SK-N-SH treated with all-trans-retinoic acid at 6 μM for 48 hours (cell line): Measurements from ENCODE around the gene INHBB.

Source experiments
- ATAC-seq: fragments of 200-7000 bp; cut with Tn5 transposase; 3 replicates; pipeline ENCODE4 v1.9.1; 2020; ENCODE audit warnings: mild to moderate bottlenecking, moderate library complexity
- ARNTL ChIP-seq: fragments of 450-650 bp; formaldehyde crosslinking; IDR thresholded peaks from 2 replicates; pipeline ENCODE4 v1.5.0; 2020; ENCODE audit warnings: low read depth, mild to moderate bottlenecking, moderate library complexity, borderline replicate concordance
- BACH2 ChIP-seq: fragments of 250-450 bp; sonication (Bioruptor Pico); IDR thresholded peaks from 2 replicates; pipeline ENCODE4 v1.9.0; 2021; ENCODE audit warnings: mild to moderate bottlenecking, borderline replicate concordance
- CREB5 ChIP-seq: fragments of 250-450 bp; sonication (Bioruptor Pico); IDR thresholded peaks from 2 replicates; pipeline ENCODE4 v1.5.1; 2020; ENCODE audit warnings: low read depth, mild to moderate bottlenecking, moderate library complexity
- CSDC2 ChIP-seq: fragments of 250-450 bp; sonication (Bioruptor Pico); IDR thresholded peaks from 2 replicates; pipeline ENCODE4 v1.5.0; 2020; ENCODE audit warnings: mild to moderate bottlenecking, moderate library complexity
- ESRRG ChIP-seq: fragments of 250-450 bp; sonication (Bioruptor Pico); IDR thresholded peaks from 2 replicates; pipeline ENCODE4 v1.6.1; 2021; ENCODE audit warnings: mild to moderate bottlenecking
- GLIS3 ChIP-seq: fragments of 250-450 bp; sonication (Bioruptor Pico); IDR thresholded peaks from 2 replicates; pipeline ENCODE4 v1.5.0; 2020; ENCODE audit warnings: mild to moderate bottlenecking, moderate library complexity
- ISL1 ChIP-seq: fragments of 250-450 bp; sonication (Bioruptor Pico); IDR thresholded peaks from 2 replicates; pipeline ENCODE4 v2.1.2; 2022; ENCODE audit warnings: mild to moderate bottlenecking, moderate library complexity
- OSR1 ChIP-seq: fragments of 250-450 bp; sonication (Bioruptor Pico); IDR thresholded peaks from 2 replicates; pipeline ENCODE4 v1.8.0; 2022; ENCODE audit warnings: moderate library complexity, mild to moderate bottlenecking, inconsistent platforms
- PPARA ChIP-seq: fragments of 250-450 bp; sonication (Bioruptor Pico); IDR thresholded peaks from 2 replicates; pipeline ENCODE4 v1.5.0; 2020; ENCODE audit warnings: mild to moderate bottlenecking, borderline replicate concordance
- RARB ChIP-seq: fragments of 250-450 bp; sonication (Bioruptor Pico); IDR thresholded peaks from 2 replicates; pipeline ENCODE4 v1.8.0; 2021; ENCODE audit warnings: mild to moderate bottlenecking, moderate library complexity
- SNAI2 ChIP-seq: fragments of 250-450 bp; sonication (Bioruptor Pico); IDR thresholded peaks from 2 replicates; pipeline ENCODE4 v1.5.0; 2020; ENCODE audit warnings: mild to moderate bottlenecking, moderate library complexity
- TCF4 ChIP-seq: fragments of 250-450 bp; sonication (Bioruptor Pico); IDR thresholded peaks from 2 replicates; pipeline ENCODE4 v1.8.0; 2021; ENCODE audit warnings: mild to moderate bottlenecking, moderate library complexity, borderline replicate concordance
- TOX ChIP-seq: fragments of 250-450 bp; sonication (Bioruptor Pico); IDR thresholded peaks from 2 replicates; pipeline ENCODE4 v1.8.0; 2021; ENCODE audit warnings: mild to moderate bottlenecking, moderate library complexity, borderline replicate concordance
- ZC3H10 ChIP-seq: fragments of 250-450 bp; sonication (Bioruptor Pico); IDR thresholded peaks from 2 replicates; pipeline ENCODE4 v1.5.1; 2021; ENCODE audit warnings: mild to moderate bottlenecking, moderate library complexity
- ZFP3 ChIP-seq: fragments of 250-450 bp; sonication (Bioruptor Pico); IDR thresholded peaks from 2 replicates; pipeline ENCODE4 v1.5.0; 2020; ENCODE audit warnings: mild to moderate bottlenecking, moderate library complexity
- ZFP30 ChIP-seq: fragments of 450-650 bp; formaldehyde crosslinking; IDR thresholded peaks from 2 replicates; pipeline ENCODE4 v1.5.0; 2022; ENCODE audit warnings: mild to moderate bottlenecking, moderate library complexity
- ZNF565 ChIP-seq: fragments of 450-650 bp; formaldehyde crosslinking; conservative IDR thresholded peaks from 2 replicates; pipeline ENCODE4 v1.5.0; 2020; ENCODE audit warnings: low read depth, mild to moderate bottlenecking, moderate library complexity
- ZNF70 ChIP-seq: fragments of 450-650 bp; formaldehyde crosslinking; IDR thresholded peaks from 2 replicates; pipeline ENCODE4 v1.5.0; 2020; ENCODE audit warnings: mild to moderate bottlenecking, moderate library complexity
- ZNF8 ChIP-seq: fragments of 450-650 bp; formaldehyde crosslinking; IDR thresholded peaks from 2 replicates; pipeline ENCODE4 v1.5.0; 2020; ENCODE audit warnings: mild to moderate bottlenecking, moderate library complexity
- TF ChIP-seq, protein P1 (sequence below): fragments of 250-450 bp; sonication (Bioruptor Pico); IDR thresholded peaks from 2 replicates; pipeline ENCODE4 v1.8.0; 2021; ENCODE audit warnings: low read depth, mild to moderate bottlenecking, moderate library complexity, borderline replicate concordance
- TF ChIP-seq, protein P2 (sequence below): fragments of 250-450 bp; sonication (Bioruptor Pico); IDR thresholded peaks from 2 replicates; pipeline ENCODE4 v1.8.0; 2020; ENCODE audit warnings: mild to moderate bottlenecking, moderate library complexity, borderline replicate concordance
- TF ChIP-seq, protein P3 (sequence below): fragments of 250-450 bp; sonication (Bioruptor Pico); IDR thresholded peaks from 2 replicates; pipeline ENCODE4 v1.5.1; 2021; ENCODE audit warnings: mild to moderate bottlenecking, moderate library complexity

The INHBB gene

DNA sequence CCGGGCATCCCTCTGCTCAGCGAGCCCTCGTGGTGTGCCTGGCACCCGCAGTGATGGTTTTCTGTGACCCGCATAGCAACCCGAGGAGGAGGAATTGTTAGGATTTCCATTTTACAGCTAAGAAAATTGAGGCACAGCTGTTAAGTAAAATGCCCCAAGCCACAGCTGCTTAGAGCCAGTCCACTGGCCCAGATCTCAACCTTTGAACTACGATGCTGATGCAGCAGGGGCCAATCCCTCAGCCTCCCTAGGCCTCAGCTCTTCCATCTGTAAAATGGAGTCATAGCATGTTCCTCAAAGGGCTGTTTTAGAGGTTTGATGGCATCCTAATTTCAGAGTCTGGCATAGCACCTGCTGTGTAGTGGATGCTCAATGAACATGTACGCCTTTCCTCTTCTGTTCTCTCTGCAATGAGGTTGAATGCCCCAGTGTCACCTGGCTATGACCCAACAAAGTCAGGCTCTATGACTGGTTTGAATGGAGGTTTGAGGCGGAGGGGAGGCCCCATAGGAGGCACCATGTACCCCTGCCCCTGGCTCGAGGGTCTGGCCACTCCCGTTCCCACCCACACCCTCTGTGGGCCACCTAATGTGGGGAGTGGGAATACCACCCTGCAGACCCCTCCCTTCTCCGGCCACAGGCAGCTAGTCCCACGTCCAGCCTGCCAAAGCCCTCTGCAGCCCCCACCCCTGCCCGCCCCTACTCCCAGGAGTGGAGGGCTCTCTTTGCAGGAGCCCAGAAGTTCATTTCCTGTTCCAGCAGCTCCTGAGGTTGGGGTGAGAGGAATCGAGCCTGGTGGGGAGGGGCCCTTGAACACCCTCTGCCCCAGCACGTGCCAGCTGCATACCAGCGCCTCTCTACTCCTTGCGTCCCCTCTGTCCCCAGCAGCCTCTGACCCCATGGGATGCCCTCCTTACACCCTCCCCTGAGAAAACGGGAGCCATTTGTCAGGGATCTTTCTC lies 31.0 kb downstream of the INHBB start:
- TF ChIP-seq OSR1 (CRISPR knock-in tag), result no peak
- no peak for TF ChIP-seq BACH2 (CRISPR knock-in tag)
- no peak for TF ChIP-seq TOX (CRISPR knock-in tag)
- no peak for TF ChIP-seq GLIS3 (CRISPR knock-in tag)
- TF ChIP-seq, protein P1, sequence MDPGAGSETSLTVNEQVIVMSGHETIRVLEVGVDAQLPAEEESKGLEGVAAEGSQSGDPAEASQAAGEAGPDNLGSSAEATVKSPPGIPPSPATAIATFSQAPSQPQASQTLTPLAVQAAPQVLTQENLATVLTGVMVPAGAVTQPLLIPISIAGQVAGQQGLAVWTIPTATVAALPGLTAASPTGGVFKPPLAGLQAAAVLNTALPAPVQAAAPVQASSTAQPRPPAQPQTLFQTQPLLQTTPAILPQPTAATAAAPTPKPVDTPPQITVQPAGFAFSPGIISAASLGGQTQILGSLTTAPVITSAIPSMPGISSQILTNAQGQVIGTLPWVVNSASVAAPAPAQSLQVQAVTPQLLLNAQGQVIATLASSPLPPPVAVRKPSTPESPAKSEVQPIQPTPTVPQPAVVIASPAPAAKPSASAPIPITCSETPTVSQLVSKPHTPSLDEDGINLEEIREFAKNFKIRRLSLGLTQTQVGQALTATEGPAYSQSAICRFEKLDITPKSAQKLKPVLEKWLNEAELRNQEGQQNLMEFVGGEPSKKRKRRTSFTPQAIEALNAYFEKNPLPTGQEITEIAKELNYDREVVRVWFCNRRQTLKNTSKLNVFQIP (CRISPR knock-in tag), result no peak
- no peak for TF ChIP-seq TCF4
- no peak for TF ChIP-seq ZNF565 (CRISPR knock-in tag)
- no peak for TF ChIP-seq PPARA
- no peak for TF ChIP-seq ARNTL (CRISPR knock-in tag)
- TF ChIP-seq ZC3H10 (CRISPR knock-in tag), result no peak
- TF ChIP-seq ESRRG (CRISPR knock-in tag), result no peak
- TF ChIP-seq CREB5 (CRISPR knock-in tag), result no peak
- TF ChIP-seq, protein P2, sequence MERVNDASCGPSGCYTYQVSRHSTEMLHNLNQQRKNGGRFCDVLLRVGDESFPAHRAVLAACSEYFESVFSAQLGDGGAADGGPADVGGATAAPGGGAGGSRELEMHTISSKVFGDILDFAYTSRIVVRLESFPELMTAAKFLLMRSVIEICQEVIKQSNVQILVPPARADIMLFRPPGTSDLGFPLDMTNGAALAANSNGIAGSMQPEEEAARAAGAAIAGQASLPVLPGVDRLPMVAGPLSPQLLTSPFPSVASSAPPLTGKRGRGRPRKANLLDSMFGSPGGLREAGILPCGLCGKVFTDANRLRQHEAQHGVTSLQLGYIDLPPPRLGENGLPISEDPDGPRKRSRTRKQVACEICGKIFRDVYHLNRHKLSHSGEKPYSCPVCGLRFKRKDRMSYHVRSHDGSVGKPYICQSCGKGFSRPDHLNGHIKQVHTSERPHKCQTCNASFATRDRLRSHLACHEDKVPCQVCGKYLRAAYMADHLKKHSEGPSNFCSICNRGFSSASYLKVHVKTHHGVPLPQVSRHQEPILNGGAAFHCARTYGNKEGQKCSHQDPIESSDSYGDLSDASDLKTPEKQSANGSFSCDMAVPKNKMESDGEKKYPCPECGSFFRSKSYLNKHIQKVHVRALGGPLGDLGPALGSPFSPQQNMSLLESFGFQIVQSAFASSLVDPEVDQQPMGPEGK (CRISPR knock-in tag), result no peak
- no peak for TF ChIP-seq ZNF8 (CRISPR knock-in tag)
- no peak for TF ChIP-seq ZFP3 (CRISPR knock-in tag)
- TF ChIP-seq ZNF70 (CRISPR knock-in tag), result no peak
- TF ChIP-seq SNAI2, result no peak
- no peak for TF ChIP-seq CSDC2 (CRISPR knock-in tag)
- no peak for TF ChIP-seq RARB (CRISPR knock-in tag)
- TF ChIP-seq ISL1 (CRISPR knock-in tag), result no peak
- no peak for ATAC-seq

DNA sequence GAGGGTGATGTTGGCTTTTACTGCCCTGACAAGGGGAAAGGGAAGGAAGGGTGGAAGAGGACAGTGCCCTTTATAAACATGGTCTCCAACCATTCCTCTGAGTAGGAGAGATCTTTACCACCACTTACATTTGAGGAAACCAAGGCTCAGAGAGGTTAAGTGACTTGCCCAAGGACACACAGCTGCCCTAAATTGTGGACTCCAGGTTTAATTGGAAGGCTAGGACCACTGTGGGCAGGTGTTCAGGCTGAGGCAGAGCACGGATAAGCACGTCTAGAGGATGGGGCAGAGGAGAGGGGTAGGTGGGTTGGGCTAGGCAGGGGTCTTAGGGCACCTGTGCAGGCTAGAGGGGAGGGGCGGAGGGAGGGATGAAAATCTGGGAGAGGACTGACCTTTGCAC lies 32.7 kb downstream of the INHBB start:
- TF ChIP-seq ARNTL (CRISPR knock-in tag), result no peak
- TF ChIP-seq, protein P2 (CRISPR knock-in tag), result no peak
- no peak for TF ChIP-seq PPARA
- TF ChIP-seq ZNF70 (CRISPR knock-in tag), result no peak
- TF ChIP-seq TCF4, result no peak
- TF ChIP-seq, protein P1 (CRISPR knock-in tag), result no peak
- TF ChIP-seq RARB (CRISPR knock-in tag), result no peak
- no peak for TF ChIP-seq ESRRG (CRISPR knock-in tag)
- TF ChIP-seq TOX (CRISPR knock-in tag), result no peak
- no peak for TF ChIP-seq ZFP30 (CRISPR knock-in tag)
- TF ChIP-seq ZC3H10 (CRISPR knock-in tag), result no peak
- no peak for TF ChIP-seq CSDC2 (CRISPR knock-in tag)
- no peak for TF ChIP-seq BACH2 (CRISPR knock-in tag)
- no peak for TF ChIP-seq OSR1 (CRISPR knock-in tag)
- TF ChIP-seq GLIS3 (CRISPR knock-in tag), result no peak
- TF ChIP-seq ZNF565 (CRISPR knock-in tag), result no peak
- TF ChIP-seq SNAI2, result no peak
- TF ChIP-seq ZFP3 (CRISPR knock-in tag), result no peak
- TF ChIP-seq, protein P3, sequence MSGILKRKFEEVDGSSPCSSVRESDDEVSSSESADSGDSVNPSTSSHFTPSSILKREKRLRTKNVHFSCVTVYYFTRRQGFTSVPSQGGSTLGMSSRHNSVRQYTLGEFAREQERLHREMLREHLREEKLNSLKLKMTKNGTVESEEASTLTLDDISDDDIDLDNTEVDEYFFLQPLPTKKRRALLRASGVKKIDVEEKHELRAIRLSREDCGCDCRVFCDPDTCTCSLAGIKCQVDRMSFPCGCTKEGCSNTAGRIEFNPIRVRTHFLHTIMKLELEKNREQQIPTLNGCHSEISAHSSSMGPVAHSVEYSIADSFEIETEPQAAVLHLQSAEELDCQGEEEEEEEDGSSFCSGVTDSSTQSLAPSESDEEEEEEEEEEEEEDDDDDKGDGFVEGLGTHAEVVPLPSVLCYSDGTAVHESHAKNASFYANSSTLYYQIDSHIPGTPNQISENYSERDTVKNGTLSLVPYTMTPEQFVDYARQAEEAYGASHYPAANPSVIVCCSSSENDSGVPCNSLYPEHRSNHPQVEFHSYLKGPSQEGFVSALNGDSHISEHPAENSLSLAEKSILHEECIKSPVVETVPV, result no peak
- TF ChIP-seq ISL1 (CRISPR knock-in tag), result no peak
- ATAC-seq, result no peak
